Adipocyte (in vitro differentiated cells): ENCODE results near the gene KRT6C.

Source experiments
- DNase-seq: peaks from one replicate; pipeline ENCODE4 v3.0.0-alpha.2; 2015; ENCODE audit warnings: low read depth
- H3K27me3 ChIP-seq: replicated peaks from 2 replicates; pipeline ENCODE4 v1.7.0; 2013; ENCODE audit warnings: mild to moderate bottlenecking, low read length, moderate library complexity; ENCODE audit not compliant: control insufficient read depth, insufficient read depth
- H3K36me3 ChIP-seq: 2 replicates; pipeline ENCODE4 v1.7.0; 2013; ENCODE audit warnings: low read length, mild to moderate bottlenecking, moderate library complexity; ENCODE audit not compliant: control insufficient read depth, insufficient read depth, severe bottlenecking
- H3K4me1 ChIP-seq: 2 replicates; pipeline ENCODE4 v1.7.0; 2013; ENCODE audit warnings: mild to moderate bottlenecking, low read length, moderate library complexity; ENCODE audit not compliant: control insufficient read depth, insufficient read depth
- H3K4me3 ChIP-seq: 2 replicates; pipeline ENCODE4 v1.7.0; 2013; ENCODE audit warnings: mild to moderate bottlenecking, low read length, moderate library complexity
- H3K9ac ChIP-seq: 2 replicates; pipeline ENCODE4 v1.7.0; 2013; ENCODE audit warnings: mild to moderate bottlenecking, low read length, moderate library complexity
- H3K9me3 ChIP-seq: 2 replicates; pipeline ENCODE4 v1.7.0; 2013; ENCODE audit warnings: mild to moderate bottlenecking, low read length, moderate library complexity; ENCODE audit not compliant: control insufficient read depth

Gene KRT6C

GRCh38 chr12:52440821-52441319 lies 32.7 kb downstream of the KRT6C start:
- no peak for DNase-seq
- H3K36me3 ChIP-seq: no peaks in the 10 kb centered on the region
- peaks cover 26% of the 10 kb centered on the region for H3K4me1 ChIP-seq
- no peaks in the 10 kb centered on the region for H3K27me3 ChIP-seq
- H3K9ac ChIP-seq: no peak overlapping the region
- H3K4me3 ChIP-seq: no peak overlapping the region
- no peaks in the 10 kb centered on the region for H3K9me3 ChIP-seq

- Histone ChIP-seq H3K9ac (no peak overlapping the region), H3K36me3 (no peaks in the 10 kb centered on the region), H3K4me1 (peaks cover 26% of the 10 kb centered on the region), H3K4me3 (no peak overlapping the region), H3K27me3 (peaks cover 2% of the 10 kb centered on the region), H3K9me3 (no peaks in the 10 kb centered on the region)
- DNase-seq: no peak
These were observed 33.8 kb downstream of the KRT6C start for GRCh38 chr12:52439845-52440244.

GRCh38 chr12:52439420-52439819 lies 34.2 kb downstream of the KRT6C start:
- Histone ChIP-seq H3K4me1 (peaks cover 26% of the 10 kb centered on the region), H3K9ac (no peak overlapping the region), H3K4me3 (no peak overlapping the region), H3K36me3 (no peaks in the 10 kb centered on the region), H3K27me3 (peaks cover 3% of the 10 kb centered on the region), H3K9me3 (no peaks in the 10 kb centered on the region)
- no peak for DNase-seq

- Histone ChIP-seq H3K27me3 (peaks cover 3% of the 10 kb centered on the region), H3K36me3 (no peaks in the 10 kb centered on the region), H3K9ac (no peak overlapping the region), H3K9me3 (no peaks in the 10 kb centered on the region), H3K4me3 (no peak overlapping the region), H3K4me1 (peaks cover 26% of the 10 kb centered on the region)
- DNase-seq: no peak
These were observed 35.0 kb downstream of the KRT6C start for GRCh38 chr12:52438305-52439301.

DNA sequence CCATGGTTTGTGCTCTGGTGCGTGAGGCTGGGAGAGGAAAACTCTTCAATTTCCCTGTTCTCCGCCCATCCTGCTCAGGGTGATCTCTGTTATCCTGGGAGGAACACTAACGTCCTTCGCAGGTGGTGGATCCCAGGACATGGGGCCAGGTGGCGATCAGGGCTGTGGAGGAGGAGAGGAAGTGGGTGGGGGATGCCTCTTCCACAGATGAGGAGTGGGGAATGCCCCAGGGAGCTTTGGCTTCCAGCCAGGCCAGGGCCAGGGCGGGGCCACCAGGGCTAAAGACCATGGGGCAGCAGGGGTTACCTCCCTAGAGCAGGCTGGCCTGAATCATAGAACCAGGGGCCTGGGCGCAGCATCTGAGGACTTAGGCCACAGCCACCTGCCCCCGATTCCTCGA lies 36.1 kb downstream of the KRT6C start:
- peaks cover 17% of the 10 kb centered on the region for H3K4me1 ChIP-seq
- no peak overlapping the region for H3K9ac ChIP-seq
- H3K4me3 ChIP-seq: no peak overlapping the region
- no peaks in the 10 kb centered on the region for H3K9me3 ChIP-seq
- peaks cover 9% of the 10 kb centered on the region for H3K27me3 ChIP-seq
- no peaks in the 10 kb centered on the region for H3K36me3 ChIP-seq
- DNase-seq: no peak

GRCh38 chr12:52436828-52437474 lies 36.7 kb downstream of the KRT6C start:
- Histone ChIP-seq H3K9ac (no peak overlapping the region), H3K4me3 (no peak overlapping the region), H3K27me3 (peaks cover 15% of the 10 kb centered on the region), H3K4me1 (peaks cover 11% of the 10 kb centered on the region), H3K36me3 (no peaks in the 10 kb centered on the region), H3K9me3 (no peaks in the 10 kb centered on the region)
- no peak for DNase-seq

- Histone ChIP-seq H3K9me3 (no peaks in the 10 kb centered on the region), H3K27me3 (peaks cover 22% of the 10 kb centered on the region), H3K4me3 (no peak overlapping the region), H3K36me3 (no peaks in the 10 kb centered on the region), H3K4me1 (peaks cover 4% of the 10 kb centered on the region), H3K9ac (no peak overlapping the region)
- DNase-seq: no peak
These were observed 37.4 kb downstream of the KRT6C start for GRCh38 chr12:52436000-52436827.

DNA sequence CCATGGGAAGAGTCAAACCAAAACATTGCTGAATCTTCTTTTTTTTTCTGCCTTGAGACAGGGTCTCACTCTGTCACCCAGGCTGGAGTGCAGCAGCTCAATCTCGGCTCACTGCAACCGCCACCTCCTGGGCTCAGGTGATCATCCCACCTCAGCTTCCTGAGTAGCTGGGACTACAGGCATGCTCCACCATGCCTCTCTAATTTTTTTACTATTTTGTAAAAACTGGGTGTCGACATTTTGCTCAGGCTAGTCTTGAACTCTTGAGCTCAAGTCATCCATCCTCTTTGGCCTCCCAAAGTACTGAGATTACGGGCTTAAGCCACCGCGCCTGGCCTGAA lies 38.0 kb downstream of the KRT6C start:
- H3K27me3 ChIP-seq: peaks cover 28% of the 10 kb centered on the region
- no peak for DNase-seq

GRCh38 chr12:52434760-52435530 lies 38.7 kb downstream of the KRT6C start:
- no peaks in the 10 kb centered on the region for H3K9me3 ChIP-seq
- no peaks in the 10 kb centered on the region for H3K4me1 ChIP-seq
- no peak overlapping the region for H3K4me3 ChIP-seq
- no peak for DNase-seq
- H3K27me3 ChIP-seq: peaks cover 35% of the 10 kb centered on the region
- H3K9ac ChIP-seq: no peak overlapping the region
- no peaks in the 10 kb centered on the region for H3K36me3 ChIP-seq

More for the DNA sequence above, 38.0 kb downstream of the KRT6C start:
- Histone ChIP-seq H3K4me3 (no peak overlapping the region), H3K9me3 (no peaks in the 10 kb centered on the region), H3K9ac (no peak overlapping the region), H3K4me1 (no peaks in the 10 kb centered on the region), H3K36me3 (no peaks in the 10 kb centered on the region)

GRCh38 chr12:52434081-52434733 lies 39.4 kb downstream of the KRT6C start, which contains the start of gene KRT75:
Gene KRT75 (minus strand): TSS chr12:52434371. CDS start chr12:52434304, 67 bp downstream.
- Histone ChIP-seq H3K27me3 (peaks cover 42% of the 10 kb centered on the region), H3K4me3 (no peak within 1 kb of the TSS), H3K4me1 (no peaks in the 10 kb centered on the region), H3K9me3 (no peaks in the 10 kb centered on the region), H3K36me3 (no peaks in the 10 kb centered on the region), H3K9ac (no peak within 1 kb of the TSS)
- DNase-seq: no peak
